ENCODE results near the gene ZNF136. TPM values are rescaled to one million over a fixed set of nuclear protein-coding genes. Genes with fewer than 3 reads are reported as not detected.

The ZNF136 gene
- total and polyA plus RNA-seq, 9 of the 15 experiments (the other 6 are each of a cell fraction or from before 2014, with no cell fraction given): 1.0 to 5.3 (median 3.1) TPM

DNA sequence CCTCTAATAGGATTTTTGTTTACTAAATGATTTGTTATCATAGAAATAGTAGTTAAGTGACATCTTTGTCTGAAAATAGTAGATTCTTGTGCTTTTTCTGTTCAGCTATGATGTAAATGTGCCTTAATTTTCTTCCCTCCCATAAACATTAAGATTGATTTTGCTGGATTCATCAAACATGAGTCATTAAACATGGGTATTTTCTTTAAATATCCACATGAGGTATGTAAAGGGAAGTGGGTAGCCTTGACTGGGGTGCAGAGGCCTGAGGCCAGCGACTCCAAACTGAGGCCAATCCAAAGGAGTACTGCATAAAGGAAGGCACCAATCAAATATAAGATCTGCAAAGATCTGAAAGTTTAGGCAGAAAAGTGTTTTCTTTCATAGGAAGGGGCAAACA is 3.7 kb downstream of the ZNF136 start (continued):
- TF ChIP-seq, protein P1, sequence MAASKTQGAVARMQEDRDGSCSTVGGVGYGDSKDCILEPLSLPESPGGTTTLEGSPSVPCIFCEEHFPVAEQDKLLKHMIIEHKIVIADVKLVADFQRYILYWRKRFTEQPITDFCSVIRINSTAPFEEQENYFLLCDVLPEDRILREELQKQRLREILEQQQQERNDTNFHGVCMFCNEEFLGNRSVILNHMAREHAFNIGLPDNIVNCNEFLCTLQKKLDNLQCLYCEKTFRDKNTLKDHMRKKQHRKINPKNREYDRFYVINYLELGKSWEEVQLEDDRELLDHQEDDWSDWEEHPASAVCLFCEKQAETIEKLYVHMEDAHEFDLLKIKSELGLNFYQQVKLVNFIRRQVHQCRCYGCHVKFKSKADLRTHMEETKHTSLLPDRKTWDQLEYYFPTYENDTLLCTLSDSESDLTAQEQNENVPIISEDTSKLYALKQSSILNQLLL (CRISPR knock-in tag; IDR thresholded peaks at IDR 0.05; ENCODE audit: borderline replicate concordance): no peak

- Histone ChIP-seq H3K4me3 (no peak overlapping the region), H3K79me2 (ENCODE audit: control insufficient read depth, insufficient read depth, low read length) (no peaks in the 10 kb centered on the region), H3K36me3 (ENCODE audit: control insufficient read depth, insufficient read depth, low read length) (no peaks in the 10 kb centered on the region), H3K9me3 (replicated peaks; ENCODE audit: control insufficient read depth, insufficient read depth, low read depth, low read length) (0 out of 2 replicates have a peak, but pooled peaks cover 8% of the 10 kb centered on the region), H2AFZ (ENCODE audit: low read depth, low read length) (no peak overlapping the region), H3K9me1 (ENCODE audit: control insufficient read depth, insufficient read depth, low read length) (no peaks in the 10 kb centered on the region), H3K27ac (ENCODE audit: extremely low read depth, low read depth, low read length) (no peak overlapping the region), H3K4me2 (ENCODE audit: insufficient read depth, low read length) (no peak overlapping the region), H3K27me3 (ENCODE audit: control insufficient read depth in 2 of 2, insufficient read depth in 2 of 2, low read length in 2 of 2) (no peaks in the 10 kb centered on the region), H4K20me1 (replicated peaks; ENCODE audit: control insufficient read depth, insufficient read depth, low read length) (no peaks in the 10 kb centered on the region), H3K4me1 (replicated peaks in 1 of 2; ENCODE audit: control insufficient read depth in 2 of 2, insufficient read depth in 2 of 2, low read length in 2 of 2) (no peaks in the 10 kb centered on the region), H3K9ac (ENCODE audit: insufficient read depth in 1 of 2, low read depth in 2 of 2, low read length in 2 of 2) (no peak overlapping the region)
- TF ChIP-seq TARDBP (IDR thresholded peaks at IDR 0.05) (no peak), CBFB (CRISPR knock-in tag; IDR thresholded peaks at IDR 0.05) (no peak), FOSL1 (tag; conservative IDR thresholded peaks at IDR 0.05) (no peak), CBFA2T3 (IDR thresholded peaks at IDR 0.05) (no peak), KDM4B (IDR thresholded peaks at IDR 0.05; ENCODE audit: borderline replicate concordance in 2 of 2, low read depth in 1 of 2) (no peak), NUFIP1 (IDR thresholded peaks at IDR 0.05; ENCODE audit: partially characterized antibody) (no peak), TCFL5 (CRISPR knock-in tag; conservative IDR thresholded peaks at IDR 0.05) (no peak), ZFP30 (CRISPR knock-in tag; IDR thresholded peaks at IDR 0.05; ENCODE audit: borderline replicate concordance) (no peak), KLF10 (CRISPR knock-in tag; IDR thresholded peaks at IDR 0.05) (no peak), ZFP36 (IDR thresholded peaks at IDR 0.05; ENCODE audit: low read depth, low read length, partially characterized antibody) (no peak), ZNF785 (CRISPR knock-in tag; IDR thresholded peaks at IDR 0.05) (no peak), ZNF707 (CRISPR knock-in tag; conservative IDR thresholded peaks at IDR 0.05) (no peak), ELK3 (CRISPR knock-in tag; IDR thresholded peaks at IDR 0.05) (no peak), PHB (CRISPR knock-in tag; IDR thresholded peaks at IDR 0.05) (no peak), ZNF586 (CRISPR knock-in tag; conservative IDR thresholded peaks at IDR 0.05) (no peak)
- CTCF ChIA-PET (ENCODE audit: low intra/inter-chr PET ratio): no interaction called here
- intact Hi-C loops (cut with micrococcal nuclease): no loop called here
- POLR2A ChIA-PET: no interaction called here
- in situ Hi-C loops (cut with MboI): no loop called here
- FAIRE-seq (no peak), DNase-seq (ENCODE audit: extremely low read depth in 1 of 4, low spot score in 3 of 4) (no peak), ATAC-seq (no peak)
- no TSS peak for BruUV-seq (replicated peaks)
- 28% methylated on average over 3 of the region's 3 CpGs for WGBS (ENCODE audit: insufficient coverage, low coverage, missing lambda C conversion rate)
Observed at GRCh38 chr19:12180377-12180776, 17.5 kb downstream of the ZNF136 start.

Data from K562 (cell line).